OCI-LY7 (cell line): Measurements from ENCODE around the gene PLCZ1. TPM values are rescaled to one million over a fixed set of nuclear protein-coding genes. Genes with fewer than 3 reads are reported as not detected.
"Not testable (repeated sequence)": the region's sequence is repeated elsewhere in the genome, so short reads cannot be mapped to it uniquely, and the experiment has no call there.

Experiments
- Bru-seq: library from RNA; stranded (reverse); fragments of 400-500 nt; gene quantifications from one replicate; lab custom pipeline; 2021; lab: Mats Ljungman, UMichigan
- BruChase-seq, 2 experiments: library from RNA; stranded (reverse); fragments of 400-500 nt; gene quantifications; one replicate each; lab custom pipeline; 2021; lab: Mats Ljungman, UMichigan
- BruUV-seq: library from RNA; stranded (reverse); fragments of 400-500 nt; replicated peaks from 2 replicates; lab custom pipeline; 2021; lab: Mats Ljungman, UMichigan
- CTCF ChIA-PET: fragments of 300-600 bp; sonication (Branson Sonifier 250); formaldehyde crosslinking; loops from one replicate; lab custom pipeline; 2022; ENCODE audit warnings: antibody characterized with exemption; ENCODE audit not compliant: unreplicated experiment; lab: Charles Lee
- POLR2A ChIA-PET: fragments of 300-600 bp; sonication (Branson Sonifier 250); formaldehyde crosslinking; loops from one replicate; lab custom pipeline; 2022; ENCODE audit warnings: antibody characterized with exemption; lab: Charles Lee
- DNase-seq: peaks from one replicate; pipeline ENCODE4 v3.0.0-alpha.2; 2015; ENCODE audit warnings: low spot score
- H2AFZ ChIP-seq: fragments of 200-600 bp; sonication (generic), shearing (Covaris generic); 2 replicates; pipeline ENCODE4 v1.6.1; 2014; ENCODE audit warnings: mild to moderate bottlenecking, antibody characterized with exemption, low read length, moderate library complexity
- H3K27ac ChIP-seq: fragments of 200-600 bp; sonication (generic); 2 replicates; pipeline ENCODE4 v1.5.1; 2014; ENCODE audit warnings: mixed run types, low read depth, mild to moderate bottlenecking, moderate library complexity, low read length, inconsistent platforms; ENCODE audit not compliant: poor library complexity, severe bottlenecking
- H3K36me3 ChIP-seq: fragments of 200-600 bp; sonication (generic); 2 replicates; pipeline ENCODE4 v1.6.1; 2014; ENCODE audit warnings: mild to moderate bottlenecking, antibody characterized with exemption, low read length, moderate library complexity, mixed read lengths; ENCODE audit not compliant: insufficient read depth
- H3K4me1 ChIP-seq: fragments of 200-600 bp; sonication (generic); 2 replicates; pipeline ENCODE4 v1.5.1; 2014; ENCODE audit warnings: mild to moderate bottlenecking, low read length; ENCODE audit not compliant: insufficient read depth, poor library complexity, severe bottlenecking
- H3K4me2 ChIP-seq: fragments of 200-600 bp; sonication (generic); 2 replicates; pipeline ENCODE4 v1.6.1; 2014; ENCODE audit warnings: mild to moderate bottlenecking, low read length
- H3K4me3 ChIP-seq: fragments of 200-600 bp; sonication (generic); 2 replicates; pipeline ENCODE4 v1.5.1; 2014; ENCODE audit warnings: mild to moderate bottlenecking, low read depth, low read length; ENCODE audit not compliant: poor library complexity, severe bottlenecking
- H3K79me2 ChIP-seq: fragments of 200-600 bp; sonication (generic); 2 replicates; pipeline ENCODE4 v1.6.1; 2016; ENCODE audit warnings: low read depth, mild to moderate bottlenecking, low read length, moderate library complexity, mixed read lengths; ENCODE audit not compliant: insufficient read depth
- H3K9me2 ChIP-seq: fragments of 200-600 bp; sonication (generic); 2 replicates; pipeline ENCODE4 v1.6.1; 2016; ENCODE audit warnings: mild to moderate bottlenecking, low read length, mixed read lengths; ENCODE audit not compliant: insufficient read depth
- H3K9me3 ChIP-seq: fragments of 200-600 bp; sonication (generic); 2 replicates; pipeline ENCODE4 v1.6.1; 2014; ENCODE audit warnings: mild to moderate bottlenecking, mixed run types, low read length, mixed read lengths
- H4K20me1 ChIP-seq: fragments of 200-600 bp; sonication (generic); 2 replicates; pipeline ENCODE4 v1.6.1; 2014; ENCODE audit warnings: mild to moderate bottlenecking, antibody characterized with exemption, low read length, moderate library complexity, mixed read lengths; ENCODE audit not compliant: insufficient read depth
- EZH2phosphoT487 ChIP-seq: fragments of 200-600 bp; sonication (generic); IDR thresholded peaks from 2 replicates; pipeline ENCODE4 v1.6.1; 2018; ENCODE audit warnings: low read depth, borderline replicate concordance, mild to moderate bottlenecking, mixed run types, antibody characterized with exemption, low read length, moderate library complexity, mixed read lengths
- intact Hi-C: fragments of 100-400 bp; cut with micrococcal nuclease; formaldehyde crosslinking; loops from one replicate; pipeline ENCODE4 v1.10.0; 2022; ENCODE audit not compliant: unreplicated experiment
- long read RNA-seq: library from polyadenylated mRNA; stranded (forward); transcript quantifications from one replicate; pipeline ENCODE4 v2.0.0, GENCODE V29; 2022
- total RNA-seq, 2 experiments: library from RNA; depleted of rRNA in 1 of 2; stranded (reverse); fragments of >200 nt in 1 of 2; shearing (Covaris generic) in 1 of 2; gene quantifications; 2 replicates each; pipeline ENCODE4 v1.2.3, GENCODE V29; 2014 to 2022
- TF ChIP-seq, protein P1 (sequence below): fragments of 200-600 bp; sonication (generic); conservative IDR thresholded peaks from 2 replicates; pipeline ENCODE4 v1.5.1; 2014; ENCODE audit warnings: mild to moderate bottlenecking, antibody characterized with exemption, low read length, moderate library complexity, mixed read lengths

Gene PLCZ1, protein sequence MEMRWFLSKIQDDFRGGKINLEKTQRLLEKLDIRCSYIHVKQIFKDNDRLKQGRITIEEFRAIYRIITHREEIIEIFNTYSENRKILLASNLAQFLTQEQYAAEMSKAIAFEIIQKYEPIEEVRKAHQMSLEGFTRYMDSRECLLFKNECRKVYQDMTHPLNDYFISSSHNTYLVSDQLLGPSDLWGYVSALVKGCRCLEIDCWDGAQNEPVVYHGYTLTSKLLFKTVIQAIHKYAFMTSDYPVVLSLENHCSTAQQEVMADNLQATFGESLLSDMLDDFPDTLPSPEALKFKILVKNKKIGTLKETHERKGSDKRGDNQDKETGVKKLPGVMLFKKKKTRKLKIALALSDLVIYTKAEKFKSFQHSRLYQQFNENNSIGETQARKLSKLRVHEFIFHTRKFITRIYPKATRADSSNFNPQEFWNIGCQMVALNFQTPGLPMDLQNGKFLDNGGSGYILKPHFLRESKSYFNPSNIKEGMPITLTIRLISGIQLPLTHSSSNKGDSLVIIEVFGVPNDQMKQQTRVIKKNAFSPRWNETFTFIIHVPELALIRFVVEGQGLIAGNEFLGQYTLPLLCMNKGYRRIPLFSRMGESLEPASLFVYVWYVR
- not detected in 2 replicates for total RNA-seq (2014; rRNA removed; shearing (Covaris generic))
- not detected in 2 replicates for total RNA-seq (2022)
- not detected for Bru-seq, nascent RNA
- not detected for BruChase-seq, experiment 1, labeled RNA remaining after a 6-hour chase
- BruChase-seq, experiment 2, labeled RNA remaining after a 2-hour chase, result percentile 3 among the genes with signal in this experiment
- long read RNA-seq, result 0 reads

DNA sequence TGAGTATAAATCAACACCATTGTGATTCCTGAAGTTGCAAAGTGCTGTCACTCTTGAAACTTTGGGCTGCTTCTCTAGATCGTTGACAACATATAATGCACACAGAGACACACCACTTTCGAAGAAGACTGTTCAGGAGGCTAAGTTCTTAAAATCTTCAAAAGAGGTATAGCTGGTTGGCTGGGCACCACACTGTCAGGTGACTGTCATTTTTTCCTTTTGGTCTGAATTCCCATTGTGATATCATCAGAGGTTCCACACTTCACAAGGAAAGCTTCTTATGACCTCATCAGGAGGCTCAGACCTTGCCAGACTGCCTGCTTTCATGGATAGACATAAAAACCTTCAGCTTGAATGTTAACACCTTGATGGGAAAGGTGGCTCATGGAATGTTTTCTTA is at the start of gene PLCZ1, which contains the start of gene CAPZA3:
TSS of gene PLCZ1 (minus strand) at position 194 of the 400 bp plus-strand sequence. CDS start 641 bp downstream, outside the sequence.
TSS of gene CAPZA3 (plus strand) at position 301 of the 400 bp plus-strand sequence. CDS start 150 bp downstream, outside the sequence.
- no peak within 1 kb of the TSS for H2AFZ ChIP-seq
- ChIA-PET POLR2A (interaction anchor here (0.5 to 0.6 kb wide), 2 partner anchors 625 to 1997 kb away, joined by 3 to 7 read pairs; no protein-coding TSS in a partner anchor), CTCF (no interaction called here)
- H3K9me3 ChIP-seq, result no peaks in the 10 kb centered on the region
- no peaks in the 10 kb centered on the region for H4K20me1 ChIP-seq
- no peaks in the 10 kb centered on the region for H3K9me2 ChIP-seq
- H3K4me3 ChIP-seq, result no peak within 1 kb of the TSS
- H3K27ac ChIP-seq, result no peak within 1 kb of the TSS
- H3K4me2 ChIP-seq, result no peak within 1 kb of the TSS
- BruUV-seq, result no TSS peak
- H3K36me3 ChIP-seq, result no peaks in the 10 kb centered on the region
- H3K79me2 ChIP-seq, result no peaks in the 10 kb centered on the region
- no peak for DNase-seq
- intact Hi-C loops, result no loop called here
- TF ChIP-seq, protein P1, sequence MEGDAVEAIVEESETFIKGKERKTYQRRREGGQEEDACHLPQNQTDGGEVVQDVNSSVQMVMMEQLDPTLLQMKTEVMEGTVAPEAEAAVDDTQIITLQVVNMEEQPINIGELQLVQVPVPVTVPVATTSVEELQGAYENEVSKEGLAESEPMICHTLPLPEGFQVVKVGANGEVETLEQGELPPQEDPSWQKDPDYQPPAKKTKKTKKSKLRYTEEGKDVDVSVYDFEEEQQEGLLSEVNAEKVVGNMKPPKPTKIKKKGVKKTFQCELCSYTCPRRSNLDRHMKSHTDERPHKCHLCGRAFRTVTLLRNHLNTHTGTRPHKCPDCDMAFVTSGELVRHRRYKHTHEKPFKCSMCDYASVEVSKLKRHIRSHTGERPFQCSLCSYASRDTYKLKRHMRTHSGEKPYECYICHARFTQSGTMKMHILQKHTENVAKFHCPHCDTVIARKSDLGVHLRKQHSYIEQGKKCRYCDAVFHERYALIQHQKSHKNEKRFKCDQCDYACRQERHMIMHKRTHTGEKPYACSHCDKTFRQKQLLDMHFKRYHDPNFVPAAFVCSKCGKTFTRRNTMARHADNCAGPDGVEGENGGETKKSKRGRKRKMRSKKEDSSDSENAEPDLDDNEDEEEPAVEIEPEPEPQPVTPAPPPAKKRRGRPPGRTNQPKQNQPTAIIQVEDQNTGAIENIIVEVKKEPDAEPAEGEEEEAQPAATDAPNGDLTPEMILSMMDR, result no peak
- TF ChIP-seq EZH2phosphoT487, result no peak
- H3K4me1 ChIP-seq, result no peaks in the 10 kb centered on the region

DNA sequence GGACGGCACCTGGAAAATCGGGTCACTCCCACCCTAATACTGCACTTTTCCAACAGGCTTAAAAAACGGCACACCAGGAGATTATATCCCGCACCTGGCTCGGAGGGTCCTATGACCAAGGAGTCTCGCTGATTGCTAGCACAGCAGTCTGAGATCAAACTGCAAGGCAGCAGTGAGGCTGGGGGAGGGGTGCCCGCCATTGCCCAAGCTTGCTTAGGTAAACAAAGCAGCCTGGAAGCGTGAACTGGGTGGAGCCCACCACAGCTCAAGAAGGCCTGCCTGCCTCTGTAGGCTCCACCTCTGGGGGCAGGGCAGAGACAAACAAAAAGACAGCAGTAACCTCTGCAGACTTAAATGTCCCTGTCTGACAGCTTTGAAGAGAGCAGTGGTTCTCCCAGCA is 47.7 kb upstream of the PLCZ1 start:
- H3K36me3 ChIP-seq, H2AFZ ChIP-seq, POLR2A ChIA-PET, H3K4me2 ChIP-seq, H3K79me2 ChIP-seq, H3K4me3 ChIP-seq, intact Hi-C loops, H3K4me1 ChIP-seq, H3K27ac ChIP-seq, BruUV-seq, CTCF ChIA-PET, H3K9me3 ChIP-seq, H3K9me2 ChIP-seq, H4K20me1 ChIP-seq, DNase-seq: not testable (repeated sequence)

DNA sequence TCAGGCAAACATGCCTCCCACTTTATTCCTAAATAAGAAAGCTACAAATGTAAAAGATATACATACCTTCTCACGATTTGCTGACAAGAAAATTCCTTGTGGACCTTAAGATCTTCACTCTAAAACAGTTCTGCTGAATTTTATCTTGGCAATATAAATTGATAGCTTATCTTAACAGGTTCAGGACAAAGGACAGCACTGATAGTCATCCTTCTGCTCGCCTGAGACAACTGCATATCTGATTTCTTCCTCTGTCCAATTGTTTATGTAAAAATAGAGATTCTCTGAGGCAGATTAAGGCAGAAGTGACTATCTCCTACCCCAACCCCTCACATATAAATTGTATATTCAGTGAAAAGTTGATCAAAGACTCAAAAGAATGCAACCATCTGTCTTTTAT is 45.0 kb upstream of the PLCZ1 start:
- Histone ChIP-seq H4K20me1 (no peaks in the 10 kb centered on the region), H3K9me2 (no peaks in the 10 kb centered on the region), H3K4me2 (no peak overlapping the region), H3K79me2 (no peaks in the 10 kb centered on the region), H2AFZ (no peak overlapping the region), H3K4me3 (no peak overlapping the region), H3K4me1 (no peaks in the 10 kb centered on the region), H3K27ac (no peak overlapping the region), H3K36me3 (no peaks in the 10 kb centered on the region), H3K9me3 (no peaks in the 10 kb centered on the region)
- BruUV-seq, result no TSS peak
- ChIA-PET POLR2A (no interaction called here), CTCF (no interaction called here)
- intact Hi-C loops, result no loop called here
- no peak for DNase-seq
- TF ChIP-seq, protein P1, result no peak
- TF ChIP-seq EZH2phosphoT487, result no peak

DNA sequence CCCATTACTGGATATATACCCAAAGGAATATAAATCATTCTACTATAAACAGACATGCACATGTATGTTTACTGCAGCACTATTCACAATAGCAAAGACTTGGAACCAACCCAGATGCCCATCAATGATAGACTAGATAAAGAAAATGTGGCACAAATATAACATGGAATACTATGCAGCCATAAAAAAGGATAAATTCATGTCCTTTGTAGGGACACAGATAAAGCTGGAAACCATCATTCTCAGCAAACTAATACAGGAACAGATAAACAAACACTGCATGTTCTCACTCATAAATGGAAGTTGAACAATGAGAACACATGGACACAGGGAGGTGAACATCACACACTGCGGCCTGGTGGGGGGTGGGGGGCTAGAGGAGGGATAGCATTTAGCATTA is 28.7 kb upstream of the PLCZ1 start:
- H4K20me1 ChIP-seq, H3K4me1 ChIP-seq, DNase-seq, H3K9me2 ChIP-seq, H3K4me2 ChIP-seq, POLR2A ChIA-PET, H3K4me3 ChIP-seq, BruUV-seq, H2AFZ ChIP-seq, CTCF ChIA-PET, H3K27ac ChIP-seq, H3K9me3 ChIP-seq, H3K79me2 ChIP-seq, H3K36me3 ChIP-seq, intact Hi-C loops: not testable (repeated sequence)
